ENCODE results near the gene BCR. TPM values are rescaled to one million over a fixed set of nuclear protein-coding genes. Genes with fewer than 3 reads are reported as not detected.

BCR gene
- total and polyA plus RNA-seq, 2 experiments from 2014 or later: 38.8 to 42.2 TPM

DNA sequence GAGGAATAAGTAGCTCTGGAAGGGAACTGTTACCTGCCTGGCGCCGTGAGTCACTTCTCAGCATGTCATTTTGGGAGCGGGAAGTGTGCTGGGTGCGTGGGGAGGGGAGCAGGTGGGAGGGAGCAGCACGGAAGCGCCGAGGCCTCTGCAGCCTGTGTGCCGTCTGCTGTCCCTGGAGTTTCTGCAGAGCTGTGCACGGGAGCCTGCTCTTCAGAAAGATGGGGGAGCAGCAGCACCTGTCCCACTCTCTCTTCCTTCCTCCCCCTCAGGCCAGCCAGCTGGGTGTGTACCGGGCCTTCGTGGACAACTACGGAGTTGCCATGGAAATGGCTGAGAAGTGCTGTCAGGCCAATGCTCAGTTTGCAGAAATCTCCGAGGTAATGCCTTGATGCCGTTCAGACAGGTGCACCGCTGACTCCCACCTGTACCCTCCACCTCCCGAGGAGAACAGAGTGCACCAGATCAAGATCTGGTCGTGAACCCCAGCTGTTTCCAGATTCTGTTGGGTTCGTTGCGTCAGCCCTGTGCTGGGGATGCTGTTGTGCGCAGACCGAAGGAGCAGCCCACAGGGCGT lies 87.9 kb downstream of the BCR start:
- no peaks in the 10 kb centered on the region for H3K9me2 ChIP-seq (replicated peaks; ENCODE audit: insufficient read depth)
- no peaks in the 10 kb centered on the region for H3K36me3 ChIP-seq (replicated peaks; ENCODE audit: insufficient read depth, low read depth)
- H3K4me1 ChIP-seq (ENCODE audit: insufficient read depth): no peaks in the 10 kb centered on the region
- H2AFZ ChIP-seq: no peak overlapping the region
- no peak overlapping the region for H3K4me2 ChIP-seq
- TF ChIP-seq, protein P1, sequence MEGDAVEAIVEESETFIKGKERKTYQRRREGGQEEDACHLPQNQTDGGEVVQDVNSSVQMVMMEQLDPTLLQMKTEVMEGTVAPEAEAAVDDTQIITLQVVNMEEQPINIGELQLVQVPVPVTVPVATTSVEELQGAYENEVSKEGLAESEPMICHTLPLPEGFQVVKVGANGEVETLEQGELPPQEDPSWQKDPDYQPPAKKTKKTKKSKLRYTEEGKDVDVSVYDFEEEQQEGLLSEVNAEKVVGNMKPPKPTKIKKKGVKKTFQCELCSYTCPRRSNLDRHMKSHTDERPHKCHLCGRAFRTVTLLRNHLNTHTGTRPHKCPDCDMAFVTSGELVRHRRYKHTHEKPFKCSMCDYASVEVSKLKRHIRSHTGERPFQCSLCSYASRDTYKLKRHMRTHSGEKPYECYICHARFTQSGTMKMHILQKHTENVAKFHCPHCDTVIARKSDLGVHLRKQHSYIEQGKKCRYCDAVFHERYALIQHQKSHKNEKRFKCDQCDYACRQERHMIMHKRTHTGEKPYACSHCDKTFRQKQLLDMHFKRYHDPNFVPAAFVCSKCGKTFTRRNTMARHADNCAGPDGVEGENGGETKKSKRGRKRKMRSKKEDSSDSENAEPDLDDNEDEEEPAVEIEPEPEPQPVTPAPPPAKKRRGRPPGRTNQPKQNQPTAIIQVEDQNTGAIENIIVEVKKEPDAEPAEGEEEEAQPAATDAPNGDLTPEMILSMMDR (IDR thresholded peaks at IDR 0.05; ENCODE audit: poor library complexity): no peak
- no peak for TF ChIP-seq EZH2 (IDR thresholded peaks at IDR 0.05; ENCODE audit: borderline replicate concordance)
- TF ChIP-seq EZH2phosphoT487 (IDR thresholded peaks at IDR 0.05; ENCODE audit: low read depth, severe bottlenecking, unreplicated experiment): no peak
- DNase-seq (ENCODE audit: low spot score): no peak
- H3K4me3 ChIP-seq: no peak overlapping the region
- WGBS (ENCODE audit: low lambda C conversion rate, missing lambda C conversion rate): 87% methylated on average over 21 of the region's 22 CpGs
- H3K79me2 ChIP-seq: no peaks in the 10 kb centered on the region
- no peaks in the 10 kb centered on the region for H4K20me1 ChIP-seq (ENCODE audit: insufficient read depth, poor library complexity, severe bottlenecking)
- no peaks in the 10 kb centered on the region for H3K27me3 ChIP-seq
- no peak overlapping the region for H3K27ac ChIP-seq
- H3K9me3 ChIP-seq (ENCODE audit: low read depth): no peaks in the 10 kb centered on the region

DNA sequence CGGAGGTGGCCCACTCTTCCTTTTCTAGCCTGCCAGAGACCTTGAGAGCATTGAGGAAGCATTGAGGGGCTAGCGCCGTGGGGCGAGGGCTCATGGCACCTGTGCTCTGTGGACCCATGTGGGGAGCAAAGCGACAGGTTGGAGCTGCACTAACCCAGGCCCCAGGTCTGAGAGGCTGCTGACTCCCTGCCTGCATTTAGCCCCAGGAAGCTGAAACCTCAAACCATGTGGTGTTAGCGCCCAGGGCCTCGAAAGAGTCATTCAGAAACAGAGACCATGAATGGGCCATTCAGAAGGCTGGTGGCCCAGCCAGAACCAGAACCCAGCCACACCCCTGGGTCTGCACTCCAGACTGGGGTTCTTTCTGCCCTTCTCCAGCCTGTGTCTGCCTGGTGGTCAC lies 88.6 kb downstream of the BCR start:
- 90% methylated on average over 7 of the region's 7 CpGs for WGBS (ENCODE audit: low lambda C conversion rate, missing lambda C conversion rate)
- Histone ChIP-seq H3K27ac (no peak overlapping the region), H2AFZ (no peak overlapping the region), H3K4me1 (ENCODE audit: insufficient read depth) (no peaks in the 10 kb centered on the region), H3K4me3 (no peak overlapping the region), H3K36me3 (replicated peaks; ENCODE audit: insufficient read depth, low read depth) (no peaks in the 10 kb centered on the region), H3K4me2 (no peak overlapping the region), H4K20me1 (ENCODE audit: insufficient read depth, poor library complexity, severe bottlenecking) (no peaks in the 10 kb centered on the region), H3K79me2 (no peaks in the 10 kb centered on the region), H3K9me2 (replicated peaks; ENCODE audit: insufficient read depth) (no peaks in the 10 kb centered on the region), H3K27me3 (no peaks in the 10 kb centered on the region), H3K9me3 (ENCODE audit: low read depth) (no peaks in the 10 kb centered on the region)
- no peak for TF ChIP-seq EZH2 (IDR thresholded peaks at IDR 0.05; ENCODE audit: borderline replicate concordance)
- TF ChIP-seq EZH2phosphoT487 (IDR thresholded peaks at IDR 0.05; ENCODE audit: low read depth, severe bottlenecking, unreplicated experiment): no peak
- DNase-seq (ENCODE audit: low spot score): no peak

DNA sequence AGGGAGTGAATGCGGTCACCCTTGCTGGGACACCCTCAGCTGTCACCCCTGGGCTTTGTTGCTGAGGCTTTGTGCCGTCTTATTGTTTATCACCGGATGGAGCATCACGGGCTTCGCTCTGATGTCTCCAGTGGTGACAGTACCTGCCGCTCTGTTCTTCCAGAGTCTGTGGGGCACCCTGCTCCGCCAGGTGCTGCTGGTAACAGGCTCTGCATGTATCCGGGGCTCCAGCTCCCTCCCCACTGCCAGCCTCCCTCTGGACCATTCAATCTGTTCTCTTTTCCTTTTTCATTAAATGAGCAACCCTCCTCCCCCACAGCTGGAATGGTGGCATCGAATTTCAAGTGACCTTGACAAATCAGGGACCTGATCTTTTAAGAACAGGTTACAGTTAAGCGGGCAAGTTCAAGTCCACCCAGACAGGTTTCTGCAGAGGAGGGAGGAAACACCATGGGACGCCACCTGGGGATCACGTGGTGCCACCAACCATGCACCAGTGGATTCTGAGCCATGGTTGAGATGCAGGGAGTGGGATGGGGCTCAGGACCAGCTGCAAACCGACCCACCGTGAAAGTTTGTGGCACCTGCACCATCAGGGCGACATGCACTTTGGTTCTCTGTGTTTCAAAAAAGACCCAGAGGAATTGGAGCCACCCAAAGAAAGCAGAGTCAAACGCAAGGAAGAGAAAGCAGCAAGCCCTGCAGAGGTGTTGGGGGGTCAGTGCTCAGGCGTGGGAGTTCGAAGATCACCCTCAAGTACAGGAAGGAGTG lies 89.3 kb downstream of the BCR start:
- Histone ChIP-seq H3K4me2 (no peak overlapping the region), H3K79me2 (no peaks in the 10 kb centered on the region), H3K9me3 (ENCODE audit: low read depth) (no peaks in the 10 kb centered on the region), H4K20me1 (ENCODE audit: insufficient read depth, poor library complexity, severe bottlenecking) (no peaks in the 10 kb centered on the region), H3K4me1 (ENCODE audit: insufficient read depth) (no peaks in the 10 kb centered on the region), H3K4me3 (no peak overlapping the region), H2AFZ (no peak overlapping the region), H3K9me2 (replicated peaks; ENCODE audit: insufficient read depth) (no peaks in the 10 kb centered on the region), H3K27me3 (no peaks in the 10 kb centered on the region), H3K27ac (no peak overlapping the region), H3K36me3 (replicated peaks; ENCODE audit: insufficient read depth, low read depth) (no peaks in the 10 kb centered on the region)
- WGBS (ENCODE audit: low lambda C conversion rate, missing lambda C conversion rate): 75% methylated on average over 18 of the region's 18 CpGs
- TF ChIP-seq, protein P1 (IDR thresholded peaks at IDR 0.05; ENCODE audit: poor library complexity): no peak
- TF ChIP-seq EZH2phosphoT487 (IDR thresholded peaks at IDR 0.05; ENCODE audit: low read depth, severe bottlenecking, unreplicated experiment): no peak
- no peak for TF ChIP-seq EZH2 (IDR thresholded peaks at IDR 0.05; ENCODE audit: borderline replicate concordance)
- no peak for DNase-seq (ENCODE audit: low spot score)

DNA sequence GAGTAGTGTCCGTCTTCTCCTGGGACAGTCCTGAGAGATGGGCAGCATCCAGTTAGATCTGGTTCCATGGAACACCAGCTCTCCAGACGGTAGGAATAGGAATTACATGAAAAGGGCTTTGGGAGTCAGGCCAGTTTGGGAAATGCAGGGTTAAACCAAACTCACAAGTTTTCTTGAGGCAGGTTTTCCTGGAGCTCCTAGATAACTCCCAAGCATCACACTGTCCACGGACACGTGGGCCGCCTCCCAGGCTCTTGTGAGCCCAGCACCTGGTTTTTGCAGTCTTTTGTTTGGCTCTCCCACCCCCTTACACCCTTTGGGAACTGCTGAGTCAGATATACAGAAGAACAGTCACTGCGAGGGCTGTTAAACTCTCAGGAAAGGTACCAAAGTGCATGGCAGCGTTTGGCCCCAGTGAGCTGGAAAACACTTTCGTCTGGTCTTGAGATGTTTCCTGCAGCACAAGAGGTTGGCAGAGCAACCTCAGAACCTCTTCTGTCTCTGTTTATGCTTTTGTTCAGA lies 90.0 kb downstream of the BCR start:
- Histone ChIP-seq H4K20me1 (ENCODE audit: insufficient read depth, poor library complexity, severe bottlenecking) (no peaks in the 10 kb centered on the region), H3K4me2 (no peak overlapping the region), H3K4me3 (no peak overlapping the region), H3K4me1 (ENCODE audit: insufficient read depth) (no peaks in the 10 kb centered on the region), H3K27me3 (no peaks in the 10 kb centered on the region), H2AFZ (no peak overlapping the region), H3K27ac (no peak overlapping the region), H3K9me3 (ENCODE audit: low read depth) (no peaks in the 10 kb centered on the region), H3K9me2 (replicated peaks; ENCODE audit: insufficient read depth) (no peaks in the 10 kb centered on the region), H3K36me3 (replicated peaks; ENCODE audit: insufficient read depth, low read depth) (no peaks in the 10 kb centered on the region), H3K79me2 (no peaks in the 10 kb centered on the region)
- DNase-seq (ENCODE audit: low spot score): no peak
- TF ChIP-seq, protein P1 (IDR thresholded peaks at IDR 0.05; ENCODE audit: poor library complexity): no peak
- TF ChIP-seq EZH2 (IDR thresholded peaks at IDR 0.05; ENCODE audit: borderline replicate concordance) (no peak), EZH2phosphoT487 (IDR thresholded peaks at IDR 0.05; ENCODE audit: low read depth, severe bottlenecking, unreplicated experiment) (no peak)
- WGBS (ENCODE audit: low lambda C conversion rate, missing lambda C conversion rate): 71% methylated on average over 8 of the region's 8 CpGs

All from hepatocyte (in vitro differentiated cells).